GM04503 (cell line): ENCODE measurements around the gene PTCH1.
A peak's percentile ranks its signal among the peaks of the same experiment; 100 is the strongest.

Experiments used
- DNase-seq: peaks from one replicate; pipeline ENCODE4 v3.0.0-alpha.2; 2012; ENCODE audit warnings: low read depth

Gene PTCH1

DNA sequence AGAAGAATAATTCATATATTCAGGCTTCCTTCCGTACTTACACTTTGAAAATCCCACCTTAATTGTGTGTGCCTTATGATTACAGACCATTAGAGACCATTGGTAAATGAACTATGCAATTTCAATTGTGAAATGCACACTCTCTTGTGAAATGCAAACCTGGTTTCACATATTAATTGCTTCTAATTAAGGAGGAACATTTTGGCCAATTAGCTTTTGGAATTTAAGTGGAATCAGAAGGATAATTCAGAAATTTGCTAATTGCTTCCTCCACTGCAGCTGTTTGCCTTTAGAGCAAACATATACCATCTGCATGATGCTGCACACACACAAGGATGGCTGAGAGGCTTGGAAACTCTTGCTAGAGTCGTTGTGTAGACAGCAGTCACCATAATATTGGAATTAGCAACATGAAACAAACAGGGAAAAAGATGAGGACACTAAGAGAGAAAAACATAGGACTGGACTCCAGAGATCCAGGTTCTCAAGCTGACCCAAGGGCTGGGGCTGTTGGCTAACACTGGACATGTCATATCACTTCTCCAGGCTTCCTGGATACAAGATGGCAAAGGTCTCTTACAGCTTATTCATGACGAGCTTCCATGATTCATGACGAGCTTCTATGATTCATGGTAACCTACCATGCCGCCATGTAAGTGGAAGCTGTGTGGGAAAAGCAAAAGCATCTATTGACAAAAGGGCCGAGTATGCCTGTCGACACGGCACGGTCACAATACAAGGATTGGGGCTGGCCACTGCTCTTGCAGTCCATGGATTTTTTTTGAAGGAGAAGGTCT lies 78.0 kb downstream of the PTCH1 start:
- no peak for DNase-seq

DNA sequence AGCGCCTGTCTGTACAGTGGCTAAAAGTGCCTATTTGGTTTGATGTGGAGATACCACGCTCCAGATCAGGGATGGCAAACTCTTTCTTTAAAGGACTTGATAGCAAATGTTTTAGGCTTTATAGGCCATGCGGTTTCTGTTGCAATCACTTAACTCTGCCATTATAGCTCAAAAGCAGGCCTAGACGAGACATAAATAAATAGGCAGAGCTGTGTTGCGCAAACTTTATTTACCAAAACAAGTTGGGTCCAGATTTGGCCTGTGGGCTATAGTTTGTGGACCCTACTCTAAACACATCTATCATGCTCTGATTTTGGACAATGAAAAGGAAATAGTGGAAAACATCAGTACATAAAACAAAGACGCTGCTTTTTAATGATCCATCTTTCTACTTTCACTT lies 79.2 kb downstream of the PTCH1 start:
- no peak for DNase-seq

DNA sequence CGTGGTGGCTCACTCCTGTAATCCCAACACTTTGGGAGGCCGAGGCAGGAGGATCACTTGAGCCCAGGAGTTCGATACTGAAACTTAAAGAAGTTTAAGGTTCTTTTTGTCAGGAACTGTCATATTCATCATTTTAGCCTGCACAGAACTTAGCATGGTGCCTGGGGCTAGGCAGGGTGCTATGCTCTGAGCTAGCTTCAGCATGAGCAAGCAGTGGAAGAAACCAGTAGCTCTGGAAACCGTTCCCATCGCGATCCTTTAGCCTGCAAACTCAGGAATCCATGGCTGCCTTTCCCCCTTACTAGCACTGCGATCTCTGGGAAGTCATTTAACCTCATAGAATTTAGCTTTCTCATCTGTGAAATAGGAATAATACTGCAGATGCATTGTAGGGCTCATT lies 80.4 kb downstream of the PTCH1 start:
- no peak for DNase-seq

DNA sequence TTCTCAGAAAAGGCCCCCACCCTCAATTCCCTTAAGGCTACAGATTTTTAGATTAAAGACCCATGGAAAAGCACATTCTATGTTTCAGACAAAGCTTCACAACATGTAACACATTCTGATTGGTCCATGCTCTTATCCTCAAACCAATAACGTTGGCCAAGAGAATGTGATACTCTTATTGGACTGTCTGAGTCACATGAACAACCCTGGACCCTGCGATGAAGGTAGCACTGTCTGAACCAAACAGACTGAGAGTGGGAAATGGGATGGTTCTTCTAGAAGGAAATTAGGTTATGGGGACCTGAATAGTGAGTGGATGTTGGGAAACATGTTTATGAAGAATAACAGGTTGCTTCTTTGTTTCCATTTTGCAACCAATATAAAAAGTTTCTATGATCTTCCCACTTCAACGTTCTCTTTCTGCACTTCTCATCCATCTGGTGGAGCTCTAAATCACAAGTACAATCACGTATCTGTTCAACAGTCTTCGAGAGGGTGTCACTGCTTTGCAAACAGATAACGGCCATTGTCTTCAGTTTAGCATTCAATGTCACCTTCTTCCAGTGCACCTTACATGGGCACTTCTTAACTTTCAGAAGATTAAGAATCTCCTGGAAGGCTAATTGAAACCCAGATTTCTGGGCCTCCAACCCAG lies 81.6 kb downstream of the PTCH1 start:
- no peak for DNase-seq

DNA sequence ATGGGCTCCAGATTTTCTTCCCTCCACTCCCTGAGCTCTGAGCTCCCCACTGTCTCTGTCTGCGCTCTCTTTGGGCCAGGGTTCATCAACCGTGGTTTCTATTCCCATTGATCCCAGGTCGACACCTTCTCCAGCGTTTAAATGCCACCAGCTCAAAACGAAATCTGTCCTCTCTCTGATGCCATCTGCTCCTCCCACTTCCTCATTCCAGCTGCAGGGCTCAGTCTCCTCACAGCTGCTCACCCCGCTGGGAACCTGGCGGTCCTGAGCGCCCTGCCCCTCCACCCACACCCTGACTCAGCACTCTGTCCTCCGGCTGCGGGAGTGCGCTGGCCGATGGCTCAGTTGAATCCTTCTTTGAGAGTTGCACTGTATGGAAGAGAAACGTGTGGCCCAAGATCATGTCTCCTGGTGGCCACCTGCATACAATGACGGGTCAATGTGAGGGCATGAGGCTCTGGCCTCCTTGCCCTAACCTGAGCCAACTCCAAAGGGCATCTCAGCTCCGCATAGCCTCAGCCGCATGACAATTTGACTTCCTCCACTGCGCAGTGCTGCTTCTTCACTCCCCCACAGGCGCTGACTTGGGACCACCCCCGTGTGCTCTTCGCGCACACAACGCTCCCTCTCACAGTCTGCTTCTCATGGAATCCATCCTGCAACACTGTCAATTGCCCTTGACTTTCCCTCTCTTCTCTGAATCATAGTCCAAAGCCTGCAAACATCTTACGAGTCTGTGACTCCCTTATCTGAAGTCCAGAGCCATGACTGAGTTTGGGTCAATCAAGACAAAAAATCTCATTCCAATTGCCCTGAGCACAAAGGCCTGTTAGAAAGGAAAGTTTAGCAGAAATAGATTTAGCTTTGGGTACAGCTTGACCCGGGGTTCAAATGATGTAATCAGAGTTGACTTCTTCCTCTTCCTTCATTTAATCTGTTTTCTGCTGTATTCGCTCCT lies 82.4 kb downstream of the PTCH1 start:
- DNase-seq, result no peak

DNA sequence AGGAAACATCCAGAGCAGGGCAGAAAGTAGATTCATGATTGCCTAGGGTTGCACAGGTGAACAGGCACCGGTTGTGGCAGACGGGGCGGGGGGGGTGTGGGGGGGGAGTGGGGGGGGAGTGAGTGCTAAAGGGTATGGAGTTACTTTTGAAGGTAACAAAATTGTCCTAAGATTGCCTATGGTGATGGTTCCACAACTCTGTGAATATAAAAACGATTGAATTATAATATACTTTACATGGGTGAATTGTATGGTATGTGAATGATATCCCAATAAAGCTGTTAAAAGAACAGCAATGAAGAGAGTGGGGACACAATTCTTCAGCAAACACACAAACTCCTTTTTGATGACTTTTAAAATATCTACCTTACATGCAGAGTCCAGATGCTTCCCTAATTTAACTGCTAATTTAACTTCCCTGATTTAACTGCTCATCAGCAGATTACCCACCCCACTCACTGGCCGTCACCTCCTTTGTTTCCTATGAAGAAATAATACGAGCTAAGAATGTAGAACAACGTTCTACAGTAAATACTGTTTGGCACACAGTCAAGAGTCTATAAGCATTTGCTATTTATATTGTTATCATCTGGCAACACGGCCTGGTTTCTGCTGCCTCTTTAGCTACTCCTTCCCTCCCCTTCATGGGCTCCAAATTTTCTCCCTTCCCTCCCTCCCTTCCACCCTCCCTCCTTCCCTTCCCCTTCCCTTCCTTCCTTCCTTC lies 83.5 kb downstream of the PTCH1 start:
- DNase-seq, result no peak

DNA sequence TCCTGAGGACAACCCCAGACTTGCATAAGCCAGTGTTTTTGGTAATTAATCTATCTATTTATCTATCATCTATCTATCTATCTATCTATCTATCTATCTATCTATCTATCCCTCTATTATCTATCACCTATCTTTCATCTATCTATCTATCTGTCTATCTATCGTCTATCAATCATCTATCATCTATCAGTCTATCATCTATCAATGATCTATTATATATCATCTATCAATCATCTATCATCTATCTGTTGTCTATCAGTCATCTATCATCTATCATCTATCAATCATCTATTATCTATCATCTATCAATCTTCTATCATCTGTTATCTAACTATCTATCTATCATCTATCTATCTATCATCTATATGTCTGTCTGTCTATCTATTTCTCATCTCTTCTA lies 85.5 kb downstream of the PTCH1 start:
- no peak for DNase-seq

DNA sequence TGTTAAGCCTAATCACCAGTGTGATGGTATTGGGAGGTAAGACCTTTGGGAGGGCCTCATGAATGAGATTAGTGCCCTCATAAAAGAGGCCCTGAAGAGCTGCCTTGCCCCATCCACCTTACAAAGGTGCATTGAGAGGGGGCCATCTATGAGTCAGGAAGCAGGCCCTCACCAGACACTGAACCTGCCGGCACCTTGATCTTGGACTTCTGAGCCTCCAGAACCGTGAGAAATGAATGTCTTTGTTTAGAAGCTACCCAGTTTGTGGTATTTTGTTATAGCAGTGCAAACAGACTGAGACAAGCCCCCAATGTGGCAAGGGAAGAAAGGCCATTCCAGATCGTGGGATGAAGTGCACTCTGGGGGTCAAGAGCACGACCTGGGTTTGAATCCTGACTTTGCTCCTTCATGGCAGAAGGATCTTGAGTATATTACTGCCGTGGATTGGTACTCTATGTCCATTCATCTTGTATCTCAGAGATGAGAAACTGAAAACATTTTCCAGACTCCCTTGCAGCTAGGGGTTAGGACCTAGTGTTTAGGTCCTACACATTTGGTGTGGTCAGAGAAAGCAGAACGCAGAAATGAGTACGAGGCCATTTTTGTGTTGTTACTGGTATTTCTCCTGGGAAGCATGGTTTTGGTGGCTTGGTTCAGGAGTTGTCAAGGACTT lies 86.7 kb downstream of the PTCH1 start:
- DNase-seq, result no peak

DNA sequence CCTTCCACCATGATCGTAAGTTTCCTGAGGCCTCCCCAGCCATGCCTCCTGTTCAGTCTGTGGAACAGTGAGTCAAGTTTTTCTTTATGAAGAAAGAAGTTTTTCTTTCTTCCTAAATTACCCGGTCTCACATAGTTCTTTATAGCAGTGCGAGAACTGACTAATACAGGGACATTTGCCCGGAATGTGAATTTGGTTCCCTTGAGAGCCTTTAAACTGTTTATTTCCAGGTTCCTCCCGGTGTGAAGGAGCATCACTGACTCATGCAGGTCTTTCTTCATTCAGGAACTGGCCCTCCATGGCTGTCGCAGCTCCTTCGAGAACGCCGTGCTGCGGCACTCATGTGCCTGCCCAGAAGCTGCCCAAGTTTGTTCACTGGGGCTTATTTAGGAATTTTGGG lies 87.7 kb downstream of the PTCH1 start:
- no peak for DNase-seq

DNA sequence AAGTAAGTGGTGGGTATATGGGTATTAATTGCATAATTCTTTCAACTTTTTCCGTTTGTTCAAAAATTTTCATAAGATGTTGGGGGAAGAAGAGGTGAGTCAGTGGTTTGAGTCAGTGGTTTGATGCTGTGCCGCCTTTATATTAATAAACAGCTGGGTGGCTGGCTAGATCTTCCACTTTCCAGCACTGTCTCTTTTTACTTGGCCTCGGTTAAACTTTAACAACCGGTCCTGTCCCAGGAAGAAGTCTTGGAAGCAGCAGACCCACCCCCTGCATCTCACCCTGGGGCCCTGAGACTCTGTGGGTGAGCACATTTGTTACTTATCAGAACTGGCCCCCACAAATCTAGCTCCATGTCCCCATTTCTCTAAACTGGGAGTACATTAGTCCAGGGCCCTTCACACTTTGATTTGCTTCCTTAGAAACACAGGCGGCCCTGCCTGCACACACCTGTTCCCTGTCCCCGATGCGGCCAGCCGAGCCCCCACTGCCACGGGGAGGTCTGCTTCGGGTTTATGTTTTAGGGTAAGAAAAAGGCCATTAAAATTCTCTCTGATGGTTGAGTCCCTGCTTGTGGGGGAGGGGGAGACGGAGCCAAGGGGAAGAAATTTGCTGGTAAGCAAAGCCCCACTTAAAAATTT lies 90.7 kb downstream of the PTCH1 start:
- DNase-seq, result no peak

DNA sequence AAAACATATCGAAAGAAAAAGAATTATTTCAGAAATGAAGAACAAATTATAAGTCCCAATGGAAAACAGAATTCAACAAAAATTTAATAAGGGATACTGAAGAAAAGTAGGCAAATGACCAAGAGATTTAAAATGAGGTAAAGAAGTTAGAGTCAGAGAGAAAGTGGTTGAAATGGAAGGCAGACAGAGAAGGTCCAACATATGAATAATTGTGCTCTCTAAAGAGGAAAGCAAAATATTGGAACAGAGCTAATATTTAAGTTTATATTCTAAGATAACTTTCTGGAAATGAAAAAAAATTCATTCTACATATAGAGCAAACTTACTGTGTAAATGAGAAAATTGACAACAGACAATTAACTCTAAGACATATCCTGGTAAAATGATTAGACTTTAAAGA lies 94.1 kb downstream of the PTCH1 start:
- no peak for DNase-seq

DNA sequence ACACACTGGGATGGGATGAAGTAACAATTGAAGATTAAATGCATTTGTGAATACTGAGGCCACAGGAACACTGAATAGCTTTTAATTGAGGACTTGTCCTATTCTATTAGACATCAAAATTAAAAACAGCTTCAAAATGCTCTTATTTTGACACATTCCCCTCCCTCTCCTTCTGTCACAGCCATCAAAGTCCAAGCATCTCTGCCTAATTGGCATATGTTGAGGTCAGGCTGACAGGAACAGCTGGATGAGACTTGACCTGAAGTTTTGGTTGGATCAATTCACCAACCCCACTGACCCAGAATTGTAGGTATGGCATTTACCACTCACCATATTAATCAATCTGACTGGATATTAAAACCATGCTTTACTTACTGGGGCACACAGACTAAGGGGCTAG lies 96.3 kb downstream of the PTCH1 start:
- DNase-seq, result no peak

DNA sequence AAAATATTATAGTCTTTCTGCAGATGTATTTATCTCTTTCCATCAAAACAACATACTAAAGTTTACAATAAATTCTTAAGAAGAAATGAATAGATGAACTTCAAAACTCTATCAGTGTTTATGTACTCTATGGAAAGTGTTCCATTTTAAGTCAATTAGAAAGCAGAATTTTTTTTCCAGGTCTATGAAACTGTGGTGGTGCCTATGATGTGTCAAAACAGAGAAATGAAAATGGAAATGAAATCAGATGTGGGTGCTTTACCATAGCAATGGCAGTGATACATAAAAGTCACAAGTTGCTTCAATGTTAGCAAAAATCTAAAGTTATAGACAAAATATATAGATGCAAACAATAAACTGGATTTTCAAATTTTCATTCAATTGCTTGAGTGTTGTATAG lies 97.3 kb downstream of the PTCH1 start:
- no peak for DNase-seq

DNA sequence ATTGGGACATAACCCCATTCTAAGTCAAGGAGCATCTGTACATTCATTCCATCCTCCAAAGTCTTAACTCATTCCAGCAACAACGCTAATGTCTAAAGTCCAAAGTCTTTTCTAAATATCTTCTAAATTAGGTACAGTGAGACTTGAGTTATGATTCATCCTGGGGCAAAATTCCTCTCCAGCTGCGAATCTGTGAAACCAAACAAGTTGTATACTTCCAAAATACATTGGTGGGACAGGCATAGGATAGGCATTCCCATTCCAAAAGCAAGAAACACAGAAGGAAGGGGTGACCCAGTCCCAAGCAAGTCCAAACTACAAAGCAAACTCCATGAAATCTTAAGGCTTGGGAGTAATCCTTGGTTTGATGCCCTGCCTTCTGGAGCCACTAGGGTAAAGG lies 101.6 kb downstream of the PTCH1 start:
- no peak for DNase-seq

DNA sequence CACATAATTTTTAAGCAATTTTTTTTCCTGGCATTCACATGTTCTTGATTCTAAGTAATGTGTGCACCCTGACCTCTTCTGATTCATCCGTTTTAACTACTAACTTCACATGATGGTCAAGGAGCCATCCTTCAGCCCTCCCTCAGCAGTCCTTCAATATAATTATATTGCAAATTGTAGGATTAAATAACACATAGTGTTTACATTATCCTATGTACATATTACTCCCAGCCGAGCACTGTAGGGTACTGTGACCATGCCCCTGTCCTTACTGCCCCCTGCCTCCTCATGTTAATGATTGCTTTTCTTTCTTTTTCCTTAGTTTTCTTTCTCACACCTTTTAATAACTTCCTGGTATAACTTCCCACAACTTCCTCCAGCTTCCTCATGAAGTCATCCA lies 103.0 kb downstream of the PTCH1 start:
- DNase-seq, result no peak

DNA sequence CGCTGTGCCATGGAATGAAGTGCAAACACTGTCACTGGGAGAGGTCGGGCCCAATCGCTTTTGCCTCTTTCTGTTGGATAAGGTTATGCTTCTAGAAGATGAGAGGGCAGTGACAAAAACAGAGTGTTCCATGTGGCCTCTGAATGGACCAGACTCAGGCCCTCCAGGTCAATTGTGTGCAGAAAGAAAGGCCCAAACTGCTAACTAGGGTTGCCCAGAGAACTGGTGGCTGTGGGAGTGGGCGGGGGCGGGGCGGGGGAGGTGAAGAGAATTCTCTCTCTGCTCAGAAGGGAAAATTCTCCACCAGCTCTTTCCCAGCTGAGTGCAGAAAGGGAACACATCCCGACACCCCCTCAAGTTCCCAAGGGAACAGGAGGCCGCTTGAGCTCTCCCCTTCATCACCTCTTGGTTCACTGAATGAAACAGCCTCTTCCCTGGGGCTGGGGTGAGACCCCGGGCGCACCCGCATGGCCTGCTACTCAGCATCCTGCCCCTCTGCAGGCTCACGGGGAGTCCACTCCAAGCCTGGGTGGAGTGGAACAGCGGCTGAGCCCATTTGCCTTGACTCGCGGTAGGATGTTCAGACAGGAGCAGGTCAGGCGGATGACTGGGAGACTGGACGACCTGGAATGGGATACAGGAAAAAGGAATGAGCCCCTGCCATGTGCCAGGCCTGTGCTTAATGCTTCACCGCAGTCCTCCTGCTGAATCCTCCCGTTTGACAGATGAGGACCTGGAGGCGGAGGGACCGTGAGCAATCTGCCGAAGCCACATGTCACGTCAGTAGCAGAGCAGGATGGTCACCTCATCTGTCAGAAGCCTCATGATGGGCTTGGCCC lies 105.5 kb downstream of the PTCH1 start:
- no peak for DNase-seq

DNA sequence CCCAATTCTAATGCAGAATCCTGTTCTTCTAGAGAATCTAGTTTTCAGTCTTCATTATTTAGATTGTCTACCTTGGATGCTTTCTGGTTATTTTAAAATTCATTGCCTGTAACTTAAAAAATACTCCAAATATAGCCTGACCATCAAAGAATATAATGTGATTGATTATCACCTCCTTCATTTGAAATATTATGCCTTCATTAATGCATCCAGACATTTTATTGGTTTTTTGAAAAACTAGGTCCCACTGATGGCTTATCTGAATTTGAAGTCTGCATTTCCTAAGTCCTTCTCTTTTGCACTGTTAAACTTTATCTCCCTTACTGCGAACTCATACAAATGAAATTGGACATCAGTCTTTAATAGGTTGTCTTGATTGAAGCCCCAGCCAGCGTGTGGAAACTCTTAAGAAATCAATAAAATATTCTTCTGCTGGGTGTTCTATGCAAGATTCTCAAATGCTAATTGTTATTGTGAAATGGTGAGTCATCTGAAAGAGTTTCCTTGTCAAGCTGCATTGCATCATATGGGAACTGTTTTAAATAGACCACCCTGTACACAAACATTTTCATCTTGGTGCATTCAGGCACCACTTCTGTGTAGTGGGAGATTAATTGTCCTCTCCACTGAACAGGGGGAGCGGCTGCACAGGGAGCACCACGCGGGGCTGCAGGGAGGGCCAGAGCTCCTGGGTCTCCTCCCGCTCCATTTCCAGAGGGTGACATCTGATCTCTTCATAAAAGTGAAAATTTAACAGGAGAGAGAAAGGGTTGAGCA lies 106.9 kb downstream of the PTCH1 start:
- peak; percentile 50 for DNase-seq

DNA sequence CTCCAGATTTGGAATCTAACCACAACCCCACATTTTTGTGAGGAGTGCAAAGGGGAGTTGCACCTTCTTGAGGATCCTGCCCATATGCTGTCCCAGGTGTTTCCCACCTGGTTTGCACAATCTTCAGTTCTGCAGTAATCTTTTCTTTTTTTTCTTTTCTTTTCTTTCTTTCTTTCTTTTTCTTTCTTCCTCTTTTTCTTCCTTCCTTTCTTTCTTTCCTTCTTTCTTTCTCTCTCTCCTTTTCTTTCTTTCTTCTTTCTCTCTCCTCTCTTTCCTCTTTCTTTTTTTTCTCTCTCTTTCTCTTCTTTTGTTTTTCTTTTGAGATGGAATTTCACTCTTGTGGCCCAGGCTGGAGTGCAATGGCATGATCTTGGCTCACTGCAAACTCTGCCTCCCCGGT lies 109.2 kb downstream of the PTCH1 start:
- no peak for DNase-seq

DNA sequence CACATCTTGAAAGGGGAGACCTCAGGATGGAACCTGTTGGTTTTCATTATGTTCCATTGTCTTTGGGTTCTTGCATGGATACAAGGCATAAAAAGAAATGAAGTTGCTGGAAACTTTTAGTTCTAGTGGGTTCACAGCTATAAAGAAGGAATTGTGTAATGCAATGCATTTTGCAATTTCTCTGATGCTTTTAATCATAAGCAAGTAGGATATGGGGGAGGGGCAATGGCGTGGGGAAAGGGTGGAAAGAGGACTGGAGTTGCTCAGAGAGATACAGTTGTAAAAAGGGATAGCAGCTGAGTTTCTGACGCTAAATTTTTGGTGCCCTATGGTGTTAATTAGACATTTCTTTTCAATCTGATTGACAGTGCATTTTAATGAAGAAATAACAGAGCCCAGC lies 110.7 kb downstream of the PTCH1 start:
- peak; percentile 12 for DNase-seq
